ENCODE measurements around the gene C9orf50.

DNA sequence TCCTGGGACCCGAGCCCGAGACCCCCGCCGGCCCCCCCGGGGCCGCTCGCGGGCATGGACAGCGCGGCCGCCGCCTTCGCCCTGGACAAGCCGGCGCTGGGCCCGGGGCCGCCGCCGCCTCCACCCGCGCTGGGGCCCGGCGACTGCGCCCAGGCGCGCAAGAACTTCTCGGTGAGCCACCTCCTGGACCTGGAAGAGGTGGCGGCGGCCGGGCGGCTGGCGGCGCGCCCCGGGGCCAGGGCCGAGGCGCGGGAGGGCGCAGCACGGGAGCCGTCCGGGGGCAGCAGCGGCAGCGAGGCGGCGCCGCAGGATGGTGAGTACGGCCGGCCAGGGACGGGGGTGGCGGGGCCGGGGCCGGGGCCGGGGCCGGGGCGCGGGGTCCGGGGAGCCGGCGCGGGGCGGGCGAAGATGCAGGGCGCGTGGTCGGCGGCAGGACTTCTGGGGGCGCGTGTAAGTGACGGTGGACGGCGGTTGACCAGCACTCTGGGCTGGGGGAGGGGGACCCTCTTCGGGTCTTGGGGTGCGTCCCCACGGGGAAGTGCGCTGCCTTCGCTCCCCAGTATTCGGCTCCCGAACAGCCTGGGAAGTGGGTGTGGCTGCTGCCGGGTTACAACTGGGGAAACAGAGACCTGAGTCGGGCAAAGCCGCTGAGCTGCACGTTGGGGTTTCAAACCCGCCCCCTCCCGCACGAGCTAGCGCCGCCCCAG lies 45.1 kb upstream of the C9orf50 start:
- TF ChIP-seq TCF7L2 (IDR thresholded peaks at IDR 0.05; ENCODE audit: low read depth, low read length) (no peak), SIN3A (IDR thresholded peaks at IDR 0.05; ENCODE audit: borderline replicate concordance, insufficient read depth, low read depth, low read length) (no peak)

All from Panc1 (cell line).